Left lobe of liver (tissue), 2 donors: ENCODE results near the gene PIEZO2. TPM values are rescaled to one million over a fixed set of nuclear protein-coding genes. Genes with fewer than 3 reads are reported as not detected.

Experiments used
- ATAC-seq: fragments of 200-7000 bp; cut with Tn5 transposase; one replicate; pipeline ENCODE4 v1.9.1; 2020; ENCODE audit warnings: mild to moderate bottlenecking, moderate library complexity
- DNase-seq: peaks from one replicate; pipeline ENCODE4 v3.0.0-alpha.2; 2020; ENCODE audit warnings: low spot score
- total RNA-seq: library from RNA; stranded (reverse); gene quantifications from one replicate; pipeline ENCODE4 v1.2.1, GENCODE V29; 2021
- donor health status: DM: no; HTN: no; CAD: no; lungs with moderate emphysema.
- donor health status: DM: no; HTN: yes; CAD: no.

PIEZO2 gene
- total RNA-seq, 1 donor from 2014 or later = 7.3 TPM

GRCh38 chr18:10820681-10821080, 328.7 kb downstream of the PIEZO2 start:
- ATAC-seq = no peak
- no peak for DNase-seq

- DNase-seq (no peak), ATAC-seq (no peak)
These were observed 335.0 kb downstream of the PIEZO2 start for GRCh38 chr18:10814336-10814735.

GRCh38 chr18:10805587-10806118, 343.7 kb downstream of the PIEZO2 start:
- ATAC-seq (no peak), DNase-seq (no peak)

GRCh38 chr18:10804126-10804525, 345.2 kb downstream of the PIEZO2 start:
- ATAC-seq = no peak
- DNase-seq = no peak

GRCh38 chr18:10798727-10799550, 350.4 kb downstream of the PIEZO2 start:
- DNase-seq = no peak

GRCh38 chr18:10797896-10798295, 351.5 kb downstream of the PIEZO2 start:
- no peak for ATAC-seq
- DNase-seq = no peak

More at GRCh38 chr18:10798727-10799550, 350.4 kb downstream of the PIEZO2 start:
- no peak for ATAC-seq

GRCh38 chr18:10794771-10795170, 354.6 kb downstream of the PIEZO2 start:
- peak; percentile 15 for ATAC-seq

GRCh38 chr18:10793730-10794370, 355.5 kb downstream of the PIEZO2 start:
- ATAC-seq (peak; percentile 79), DNase-seq (no peak)

More at GRCh38 chr18:10794771-10795170, 354.6 kb downstream of the PIEZO2 start:
- no peak for DNase-seq

GRCh38 chr18:10792181-10792580, 357.2 kb downstream of the PIEZO2 start:
- ATAC-seq (no peak), DNase-seq (no peak)

- DNase-seq (no peak), ATAC-seq (no peak)
These were observed 358.1 kb downstream of the PIEZO2 start for GRCh38 chr18:10791169-10791831.

- no peak for ATAC-seq
- no peak for DNase-seq
These were observed 360.2 kb downstream of the PIEZO2 start for GRCh38 chr18:10789180-10789579.

- DNase-seq = peak; percentile 78
These were observed 362.0 kb downstream of the PIEZO2 start for GRCh38 chr18:10787293-10787901.

GRCh38 chr18:10785798-10786197, 363.6 kb downstream of the PIEZO2 start:
- ATAC-seq = no peak

More at GRCh38 chr18:10787293-10787901, 362.0 kb downstream of the PIEZO2 start:
- ATAC-seq = peak; percentile 98

GRCh38 chr18:10784596-10785202, 364.7 kb downstream of the PIEZO2 start:
- no peak for ATAC-seq
- no peak for DNase-seq

More at GRCh38 chr18:10785798-10786197, 363.6 kb downstream of the PIEZO2 start:
- no peak for DNase-seq

GRCh38 chr18:10783941-10784340, 365.4 kb downstream of the PIEZO2 start:
- DNase-seq = no peak
- ATAC-seq = no peak

- ATAC-seq (no peak), DNase-seq (no peak)
These were observed 372.9 kb downstream of the PIEZO2 start for GRCh38 chr18:10776493-10776892.

- no peak for DNase-seq
- ATAC-seq = no peak
These were observed 374.3 kb downstream of the PIEZO2 start for GRCh38 chr18:10775026-10775425.

GRCh38 chr18:10771053-10771709, 378.2 kb downstream of the PIEZO2 start:
- ATAC-seq (no peak), DNase-seq (no peak)

GRCh38 chr18:10770264-10770663, 379.1 kb downstream of the PIEZO2 start:
- DNase-seq (no peak), ATAC-seq (no peak)

- DNase-seq (no peak), ATAC-seq (no peak)
These were observed 381.1 kb downstream of the PIEZO2 start for GRCh38 chr18:10768221-10768620.
